NCI-H82 treated with DMSO at 0.1 percent for 48 hours (cell line): ENCODE data around the gene NPSR1.
"Not testable (repeated sequence)": the region's sequence is repeated elsewhere in the genome, so short reads cannot be mapped to it uniquely, and the experiment has no call there.

Experiments used
- DNase-seq: peaks from one replicate; lab custom pipeline; 2025; ENCODE audit not compliant: unreplicated experiment; lab: John Stamatoyannopoulos, UW

NPSR1 gene

GRCh38 chr7:34832020-34832419, 174.0 kb downstream of the NPSR1 start:
- no peak for DNase-seq

GRCh38 chr7:34835901-34836600, 178.0 kb downstream of the NPSR1 start:
- DNase-seq = no peak

GRCh38 chr7:34837316-34837715, 179.3 kb downstream of the NPSR1 start:
- DNase-seq = peak; percentile 25

GRCh38 chr7:34837801-34838201, 179.8 kb downstream of the NPSR1 start:
- DNase-seq = no peak

GRCh38 chr7:34838329-34838728, 180.3 kb downstream of the NPSR1 start:
- peak; percentile 93 for DNase-seq

- peak; percentile 4 for DNase-seq
These were observed 181.6 kb downstream of the NPSR1 start for GRCh38 chr7:34839645-34840044.

GRCh38 chr7:34840176-34840785, 182.3 kb downstream of the NPSR1 start:
- DNase-seq = no peak

DNA sequence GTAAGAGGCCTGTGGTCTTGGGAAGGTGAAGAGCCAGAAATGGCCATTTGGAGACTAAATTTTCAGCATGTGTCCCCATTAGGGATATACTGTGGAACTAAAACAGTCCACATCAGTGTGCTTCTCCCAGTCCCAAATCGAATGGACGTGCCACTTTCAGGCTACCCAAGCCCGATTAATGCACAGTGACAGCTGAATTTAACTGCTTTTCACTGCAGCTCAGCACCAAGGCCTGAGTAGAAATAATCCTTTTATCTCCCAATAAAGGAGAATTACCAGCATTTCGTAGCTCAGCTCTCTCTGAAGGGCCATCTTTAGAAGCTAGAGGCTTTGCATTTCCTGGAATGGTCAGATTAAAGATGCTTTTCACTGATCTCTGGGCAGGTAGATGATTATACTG, 183.3 kb downstream of the NPSR1 start:
- DNase-seq = peak; percentile 91

DNA sequence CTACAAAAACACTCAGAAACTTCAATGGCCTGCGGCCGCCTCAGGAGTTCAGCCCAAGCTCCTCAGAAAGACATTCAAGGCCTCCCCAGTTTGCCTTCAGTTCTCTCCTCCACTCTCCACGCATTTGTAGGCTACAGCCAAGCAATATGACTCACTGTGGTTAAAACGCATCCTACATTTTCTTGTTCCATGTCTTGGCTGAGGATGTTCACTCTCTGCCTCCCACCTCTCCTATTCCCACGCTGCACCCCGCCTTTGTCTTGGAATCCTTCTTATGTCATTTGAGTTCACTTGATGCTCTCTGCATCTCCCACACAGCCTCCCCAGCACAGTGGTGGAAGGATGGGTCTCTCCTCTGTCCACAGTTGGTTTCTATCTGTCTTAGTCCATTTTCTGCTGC, 184.8 kb downstream of the NPSR1 start:
- no peak for DNase-seq

DNA sequence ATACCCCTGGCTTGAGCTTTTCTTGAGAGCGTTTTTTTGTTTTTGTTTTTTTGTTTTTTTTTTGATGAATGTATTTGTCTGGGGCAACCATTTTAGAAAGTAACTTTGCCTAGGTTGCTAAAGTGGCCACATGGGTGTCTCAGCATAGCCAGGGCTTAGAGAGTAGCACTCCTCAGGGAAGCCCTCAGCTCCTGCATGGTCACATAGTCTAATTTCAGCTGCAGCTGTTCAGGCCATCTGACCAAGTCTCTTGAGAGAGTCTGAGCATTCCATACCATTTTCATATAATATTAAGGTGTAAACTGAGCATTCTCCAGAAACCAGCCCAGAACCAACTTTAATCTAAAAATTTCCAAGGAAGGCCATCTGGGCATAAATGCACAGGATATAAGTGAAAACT, 186.4 kb downstream of the NPSR1 start:
- DNase-seq = no peak

DNA sequence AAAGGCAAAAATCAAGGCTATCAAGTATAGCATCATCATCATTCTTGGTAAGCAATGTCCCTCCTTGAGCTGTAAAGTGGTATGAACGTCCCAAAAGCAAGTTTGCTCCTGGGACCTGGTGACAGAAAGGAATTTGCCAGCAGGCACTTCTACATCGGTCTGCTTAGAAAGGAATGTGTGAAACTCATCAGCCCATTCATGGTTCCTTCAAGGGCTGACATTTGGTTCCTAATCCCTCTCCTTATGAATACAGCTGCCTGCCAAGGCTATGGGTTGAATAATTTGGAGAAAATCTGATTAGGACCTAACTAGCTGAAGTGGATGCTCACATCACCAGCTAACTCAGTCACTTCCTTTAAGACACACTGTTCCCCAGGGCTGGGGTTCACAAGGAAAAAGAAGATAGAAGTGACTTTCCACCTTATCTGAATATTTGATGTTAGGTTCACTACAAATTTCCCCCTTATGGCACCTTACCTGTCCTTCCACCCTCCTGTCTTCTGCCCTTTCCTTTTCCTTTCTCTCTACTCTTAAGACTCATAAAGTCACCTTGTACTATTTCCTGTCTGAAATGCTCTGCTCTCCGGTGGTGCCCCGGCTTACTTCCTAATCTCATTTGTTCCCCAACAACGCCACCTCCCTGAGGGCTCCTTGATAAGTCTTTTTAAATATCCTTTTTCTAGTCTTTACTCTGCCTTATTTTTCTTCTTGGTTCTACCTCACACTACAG, 187.1 kb downstream of the NPSR1 start:
- peak; percentile 76 for DNase-seq

- DNase-seq = no peak
These were observed 187.8 kb downstream of the NPSR1 start for GRCh38 chr7:34845666-34846361.

GRCh38 chr7:34846976-34847375, 189.0 kb downstream of the NPSR1 start:
- no peak for DNase-seq

GRCh38 chr7:34848670-34849069, 190.7 kb downstream of the NPSR1 start:
- no peak for DNase-seq

- no peak for DNase-seq
These were observed 191.3 kb downstream of the NPSR1 start for GRCh38 chr7:34849163-34849960.

DNA sequence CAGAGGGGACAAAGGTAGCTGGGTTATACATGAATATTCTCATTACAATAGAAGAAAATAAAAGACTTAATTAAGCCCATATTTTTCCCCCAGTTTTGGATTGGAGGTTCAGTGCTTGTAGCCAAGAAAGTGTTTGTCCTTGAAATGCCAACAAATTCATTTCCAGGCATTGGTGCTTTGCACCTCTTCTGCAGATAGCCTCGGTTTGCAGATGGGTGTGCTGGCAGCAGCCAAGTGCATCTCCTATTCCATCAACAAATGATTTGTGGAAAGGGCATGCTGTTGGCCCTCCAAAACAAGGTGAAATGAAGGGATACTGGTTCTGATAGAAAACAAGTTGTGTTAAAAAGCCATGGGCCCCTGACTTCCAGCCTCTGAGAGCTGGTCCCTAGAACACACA, 192.0 kb downstream of the NPSR1 start:
- no peak for DNase-seq

DNA sequence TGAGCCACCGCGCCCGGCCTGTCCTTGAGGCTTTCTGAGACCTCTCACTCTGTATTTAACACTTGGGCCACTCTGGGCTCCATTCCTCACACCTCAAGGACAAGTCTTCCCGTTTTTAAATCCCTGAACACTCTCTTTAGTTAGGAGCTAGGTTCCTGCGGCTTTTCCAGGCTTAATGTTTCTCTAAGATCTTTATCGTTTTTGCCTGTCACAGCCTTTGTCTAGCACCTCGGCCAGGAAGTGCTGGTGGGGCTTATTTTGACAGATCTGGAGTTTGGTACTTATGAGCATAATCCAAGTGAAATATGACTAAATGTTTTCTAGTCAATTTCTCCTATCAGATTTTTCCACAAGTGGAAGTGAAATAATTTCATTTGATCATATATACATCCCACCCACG, 192.7 kb downstream of the NPSR1 start:
- no peak for DNase-seq

- no peak for DNase-seq
These were observed 193.4 kb downstream of the NPSR1 start for GRCh38 chr7:34851431-34851830.

GRCh38 chr7:34858444-34858843, 200.4 kb downstream of the NPSR1 start:
- DNase-seq = not testable (repeated sequence)

GRCh38 chr7:34859281-34859680, 201.3 kb downstream of the NPSR1 start:
- DNase-seq = not testable (repeated sequence)

DNA sequence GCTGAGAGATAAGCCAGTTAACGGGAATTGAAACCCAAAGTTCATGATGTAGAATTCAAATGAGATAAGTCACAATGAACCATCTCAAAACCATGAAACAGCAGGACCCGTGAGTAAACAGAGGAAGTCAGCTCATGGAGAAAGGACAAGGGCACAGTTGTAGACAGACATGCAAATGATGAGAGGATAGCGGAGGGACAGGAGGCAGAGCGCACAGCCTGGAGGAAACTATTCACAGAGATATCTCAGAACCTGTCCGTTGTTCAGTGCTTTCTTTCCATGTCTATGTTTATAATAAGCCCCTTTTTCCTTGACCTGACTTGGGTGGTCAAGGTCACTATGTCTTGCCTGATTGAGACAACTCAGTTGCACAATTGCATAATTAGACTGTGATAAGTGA, 208.2 kb downstream of the NPSR1 start:
- not testable (repeated sequence) for DNase-seq
